ENCODE measurements around the gene CDIP1. TPM values are rescaled to one million over a fixed set of nuclear protein-coding genes. Genes with fewer than 3 reads are reported as not detected.
"Not testable (repeated sequence)": the region's sequence is repeated elsewhere in the genome, so short reads cannot be mapped to it uniquely, and the experiment has no call there.

CDIP1 gene
- 21.9 TPM for polyA plus RNA-seq (2013, experiment 1 of 2; ENCODE audit: insufficient read length)
- polyA plus RNA-seq (2013, experiment 2 of 2; ENCODE audit: insufficient read length), result 22.9 TPM

GRCh38 chr16:4538350-4539235, at the start of gene CDIP1:
TSS of gene CDIP1 (minus strand) at chr16:4538773. CDS start at chr16:4514130, 24,643 bp downstream.
- DNase-seq, result peak; percentile 94

- no peak for DNase-seq
These were observed 47.7 kb upstream of the CDIP1 start for GRCh38 chr16:4586291-4586690.

- no peak for DNase-seq
These were observed 45.3 kb upstream of the CDIP1 start for GRCh38 chr16:4583906-4584305.

GRCh38 chr16:4580250-4580649, 41.7 kb upstream of the CDIP1 start:
- DNase-seq, result no peak

- DNase-seq, result no peak
These were observed 40.5 kb upstream of the CDIP1 start for GRCh38 chr16:4578961-4579530.

- no peak for DNase-seq
These were observed 37.4 kb upstream of the CDIP1 start for GRCh38 chr16:4576008-4576407.

- no peak for DNase-seq
These were observed 36.5 kb upstream of the CDIP1 start for GRCh38 chr16:4574919-4575705.

- DNase-seq, result not testable (repeated sequence)
These were observed 35.4 kb upstream of the CDIP1 start for GRCh38 chr16:4573926-4574325.

- DNase-seq, result no peak
These were observed 34.1 kb upstream of the CDIP1 start for GRCh38 chr16:4572715-4573114.

GRCh38 chr16:4570688-4571321, 32.2 kb upstream of the CDIP1 start:
- DNase-seq, result no peak

GRCh38 chr16:4570086-4570485, 31.5 kb upstream of the CDIP1 start:
- DNase-seq, result no peak

- no peak for DNase-seq
These were observed 27.6 kb upstream of the CDIP1 start for GRCh38 chr16:4566144-4566543.

GRCh38 chr16:4564661-4565267, 26.2 kb upstream of the CDIP1 start:
- no peak for DNase-seq

GRCh38 chr16:4561596-4561995, 23.0 kb upstream of the CDIP1 start:
- DNase-seq, result no peak

GRCh38 chr16:4557973-4558372, 19.4 kb upstream of the CDIP1 start:
- no peak for DNase-seq

GRCh38 chr16:4556580-4556979, 18.0 kb upstream of the CDIP1 start:
- DNase-seq, result no peak

- DNase-seq, result no peak
These were observed 17.5 kb upstream of the CDIP1 start, which contains the start of gene C16orf96 for GRCh38 chr16:4556112-4556511. TSS of gene C16orf96 (plus strand) at chr16:4556340. CDS start at chr16:4556490, 150 bp downstream.

- DNase-seq, result no peak
These were observed 14.0 kb upstream of the CDIP1 start for GRCh38 chr16:4552541-4552940.

- DNase-seq, result no peak
These were observed 12.0 kb upstream of the CDIP1 start for GRCh38 chr16:4550591-4550990.

GRCh38 chr16:4548124-4548523, 9.6 kb upstream of the CDIP1 start:
- no peak for DNase-seq

GRCh38 chr16:4544473-4544872, 5.9 kb upstream of the CDIP1 start:
- DNase-seq, result no peak

- no peak for DNase-seq
These were observed 1.2 kb upstream of the CDIP1 start for GRCh38 chr16:4539716-4540284.
